CD4-positive, CD25-positive, alpha-beta regulatory T cell (primary cell): ENCODE data around the gene CRMP1. TPM values are rescaled to one million over a fixed set of nuclear protein-coding genes. Genes with fewer than 3 reads are reported as not detected.

ENCODE experiments used
- ATAC-seq, 2 donors: fragments of 150-1000 bp; cut with Tn5 transposase; one replicate each; pipeline ENCODE4 v1.10.0; 2021; ENCODE audit warnings: low read depth in 2 of 2, moderate number of reproducible peaks in 2 of 2, moderate library complexity in 1 of 2
- DNase-seq, 3 donors: peaks; one replicate each; pipeline versions ENCODE4 v3.0.0 to v3.0.0-alpha.2; 2012 to 2022; ENCODE audit warnings: mixed read lengths in 1 of 3
- H3K27ac ChIP-seq: one replicate; pipeline ENCODE4 v1.7.0; 2013; ENCODE audit warnings: mild to moderate bottlenecking, low read length; ENCODE audit not compliant: insufficient read depth, poor library complexity, severe bottlenecking
- H3K27me3 ChIP-seq: one replicate; pipeline ENCODE4 v1.7.0; 2013; ENCODE audit warnings: low read length; ENCODE audit not compliant: control insufficient read depth, insufficient read depth
- H3K36me3 ChIP-seq: one replicate; pipeline ENCODE4 v1.7.0; 2013; ENCODE audit warnings: mild to moderate bottlenecking, low read length, moderate library complexity; ENCODE audit not compliant: control insufficient read depth, insufficient read depth
- H3K4me1 ChIP-seq: 2 replicates; pipeline ENCODE4 v1.7.0; 2013; ENCODE audit warnings: mild to moderate bottlenecking, low read length; ENCODE audit not compliant: insufficient read depth, control insufficient read depth, poor library complexity, severe bottlenecking
- H3K4me3 ChIP-seq: one replicate; pipeline ENCODE4 v1.7.0; 2013; ENCODE audit warnings: low read depth, mild to moderate bottlenecking, low read length, moderate library complexity
- H3K9me3 ChIP-seq, 2 experiments: 1 replicate in 1 of 2; 2 replicates in 1 of 2; pipeline ENCODE4 v1.7.0; 2013; ENCODE audit warnings: low read length in 2 of 2, mild to moderate bottlenecking in 1 of 2, moderate library complexity in 1 of 2; ENCODE audit not compliant: control insufficient read depth in 2 of 2
- H3K27ac Mint-ChIP-seq, 3 donors: one replicate each; pipeline ENCODE4 v1.8.0; 2020 to 2022; ENCODE audit warnings: mild to moderate bottlenecking in 3 of 3, mixed read lengths in 3 of 3, moderate library complexity in 2 of 3
- H3K27me3 Mint-ChIP-seq: one replicate; pipeline ENCODE4 v1.8.0; 2022; ENCODE audit warnings: mild to moderate bottlenecking, mixed read lengths
- H3K36me3 Mint-ChIP-seq: one replicate; pipeline ENCODE4 v1.8.0; 2020; ENCODE audit warnings: mixed read lengths
- H3K4me1 Mint-ChIP-seq, 4 donors: one replicate each; pipeline ENCODE4 v1.8.0; 2020 to 2022; ENCODE audit warnings: mixed read lengths in 4 of 4, mild to moderate bottlenecking in 1 of 4
- H3K4me3 Mint-ChIP-seq, 4 donors: one replicate each; pipeline ENCODE4 v1.8.0; 2020 to 2022; ENCODE audit warnings: mild to moderate bottlenecking in 4 of 4, mixed read lengths in 4 of 4, moderate library complexity in 3 of 4
- H3K9me3 Mint-ChIP-seq, 7 donors: one replicate each; pipeline ENCODE4 v1.8.0; 2020 to 2022; ENCODE audit warnings: mixed read lengths in 7 of 7, mild to moderate bottlenecking in 3 of 7, moderate library complexity in 2 of 7
- polyA plus RNA-seq, 4 donors: library from polyadenylated mRNA; unstranded; fragments of 300-500 nt; fragmentation: Illumina TruSeq; gene quantifications; one replicate each; pipeline ENCODE4 v1.2.3, GENCODE V29; 2021
- total RNA-seq: library from RNA; stranded (reverse); gene quantifications from one replicate; pipeline ENCODE4 v1.2.3, GENCODE V29; 2022

The CRMP1 gene
- total RNA-seq (not detected), polyA plus RNA-seq (not detected)

- Histone ChIP-seq H3K4me3 (no peak within 1 kb of the TSS), H3K36me3 (no peaks in the 10 kb centered on the region), H3K27me3 (peaks cover 26% of the 10 kb centered on the region), H3K9me3 (no peaks in the 10 kb centered on the region), H3K4me1 (no peaks in the 10 kb centered on the region), H3K27ac (no peak within 1 kb of the TSS)
- Mint-ChIP-seq H3K27me3 (peaks cover 56% of the 10 kb centered on the region), H3K4me1 (peaks cover 0 to 13% (median 2%) of the 10 kb centered on the region in 4 donors), H3K36me3 (no peaks in the 10 kb centered on the region), H3K27ac (no peak within 1 kb of the TSS), H3K4me3 (peak within 1 kb of the TSS in 1 of 4 donors; percentile 3), H3K9me3 (peaks cover 0 to 8% (median 2%) of the 10 kb centered on the region in 7 donors)
- ATAC-seq (no peak), DNase-seq (no peak)
Observed at GRCh38 chr4:5893004-5893580, at the start of gene CRMP1. Gene CRMP1, minus strand, starts transcription at chr4:5893086. Its CDS starts 117 bp downstream, at chr4:5892969.

- H3K27ac ChIP-seq, result no peak overlapping the region
- peaks cover 0 to 11% (median 6%) of the 10 kb centered on the region in 4 donors for H3K4me1 Mint-ChIP-seq
- H3K36me3 Mint-ChIP-seq, result no peaks in the 10 kb centered on the region
- H3K36me3 ChIP-seq, result no peaks in the 10 kb centered on the region
- H3K4me3 ChIP-seq, result no peak overlapping the region
- no peaks in the 10 kb centered on the region for H3K27me3 ChIP-seq
- peaks cover 11% of the 10 kb centered on the region for H3K4me1 ChIP-seq
- DNase-seq (no peak), ATAC-seq (no peak)
- H3K9me3 ChIP-seq, result peaks cover 0 to 3% of the 10 kb centered on the region in 2 experiments
- no peaks in the 10 kb centered on the region for H3K27me3 Mint-ChIP-seq
- no peak overlapping the region for H3K4me3 Mint-ChIP-seq
- peaks cover 0 to 7% (median 4%) of the 10 kb centered on the region in 7 donors for H3K9me3 Mint-ChIP-seq
- H3K27ac Mint-ChIP-seq, result no peak overlapping the region
Observed at GRCh38 chr4:5941601-5942000, 48.7 kb upstream of the CRMP1 start.

- ATAC-seq (no peak), DNase-seq (no peak)
- Mint-ChIP-seq H3K4me3 (no peak overlapping the region), H3K4me1 (peaks cover 0 to 11% (median 6%) of the 10 kb centered on the region in 4 donors), H3K9me3 (peaks cover 0 to 7% (median 0%) of the 10 kb centered on the region in 7 donors), H3K36me3 (no peaks in the 10 kb centered on the region), H3K27ac (no peak overlapping the region), H3K27me3 (peaks cover 4% of the 10 kb centered on the region)
- Histone ChIP-seq H3K36me3 (no peaks in the 10 kb centered on the region), H3K27ac (no peak overlapping the region), H3K4me3 (no peak overlapping the region), H3K4me1 (peaks cover 11% of the 10 kb centered on the region), H3K27me3 (no peaks in the 10 kb centered on the region), H3K9me3 (no peaks in the 10 kb centered on the region)
Observed at GRCh38 chr4:5940470-5941203, 47.8 kb upstream of the CRMP1 start.

GRCh38 chr4:5933996-5934831 lies 41.3 kb upstream of the CRMP1 start:
- DNase-seq (no peak), ATAC-seq (no peak)
- Histone ChIP-seq H3K4me3 (no peak overlapping the region), H3K4me1 (no peaks in the 10 kb centered on the region), H3K27me3 (no peaks in the 10 kb centered on the region), H3K36me3 (no peaks in the 10 kb centered on the region), H3K9me3 (no peaks in the 10 kb centered on the region), H3K27ac (no peak overlapping the region)
- Mint-ChIP-seq H3K9me3 (no peaks in the 10 kb centered on the region), H3K27ac (no peak overlapping the region), H3K36me3 (no peaks in the 10 kb centered on the region), H3K4me1 (no peaks in the 10 kb centered on the region), H3K4me3 (no peak overlapping the region), H3K27me3 (peaks cover 7% of the 10 kb centered on the region)

GRCh38 chr4:5933116-5933515 lies 40.2 kb upstream of the CRMP1 start:
- Mint-ChIP-seq H3K4me3 (no peak overlapping the region), H3K4me1 (no peaks in the 10 kb centered on the region), H3K36me3 (no peaks in the 10 kb centered on the region), H3K27ac (peak overlapping the region in 1 of 3 donors; percentile 42), H3K9me3 (no peaks in the 10 kb centered on the region), H3K27me3 (peaks cover 7% of the 10 kb centered on the region)
- H3K4me3 ChIP-seq, result no peak overlapping the region
- no peak for ATAC-seq
- no peaks in the 10 kb centered on the region for H3K9me3 ChIP-seq
- H3K4me1 ChIP-seq, result no peaks in the 10 kb centered on the region
- H3K27ac ChIP-seq, result no peak overlapping the region
- no peak for DNase-seq
- no peaks in the 10 kb centered on the region for H3K27me3 ChIP-seq
- H3K36me3 ChIP-seq, result no peaks in the 10 kb centered on the region

- peaks cover 7% of the 10 kb centered on the region for H3K27me3 Mint-ChIP-seq
- H3K4me1 ChIP-seq, result no peaks in the 10 kb centered on the region
- no peaks in the 10 kb centered on the region for H3K9me3 Mint-ChIP-seq
- H3K36me3 Mint-ChIP-seq, result no peaks in the 10 kb centered on the region
- H3K9me3 ChIP-seq, result no peaks in the 10 kb centered on the region
- H3K4me3 ChIP-seq, result no peak overlapping the region
- H3K27me3 ChIP-seq, result no peaks in the 10 kb centered on the region
- no peak overlapping the region for H3K27ac ChIP-seq
- no peaks in the 10 kb centered on the region for H3K36me3 ChIP-seq
- H3K4me1 Mint-ChIP-seq, result no peaks in the 10 kb centered on the region
- H3K4me3 Mint-ChIP-seq, result no peak overlapping the region
- no peak overlapping the region for H3K27ac Mint-ChIP-seq
- DNase-seq (no peak), ATAC-seq (no peak)
Observed at GRCh38 chr4:5932035-5932568, 39.2 kb upstream of the CRMP1 start.

GRCh38 chr4:5931526-5931925 lies 38.6 kb upstream of the CRMP1 start:
- H3K36me3 ChIP-seq, result no peaks in the 10 kb centered on the region
- ATAC-seq (no peak), DNase-seq (no peak)
- H3K27me3 Mint-ChIP-seq, result peaks cover 7% of the 10 kb centered on the region
- H3K27ac Mint-ChIP-seq, result no peak overlapping the region
- H3K36me3 Mint-ChIP-seq, result no peaks in the 10 kb centered on the region
- H3K9me3 Mint-ChIP-seq, result no peaks in the 10 kb centered on the region
- no peak overlapping the region for H3K4me3 ChIP-seq
- no peaks in the 10 kb centered on the region for H3K4me1 ChIP-seq
- H3K27me3 ChIP-seq, result no peaks in the 10 kb centered on the region
- H3K4me3 Mint-ChIP-seq, result no peak overlapping the region
- H3K27ac ChIP-seq, result no peak overlapping the region
- no peaks in the 10 kb centered on the region for H3K4me1 Mint-ChIP-seq
- no peaks in the 10 kb centered on the region for H3K9me3 ChIP-seq
